Natural killer cell treated with Interleukin-12 subunit alpha and Interleukin-12 subunit beta and Interleukin-15 and Interleukin-18, amount 100 ng/mL, for 72 hours (primary cell): ENCODE data around the gene ZNF688. TPM values are rescaled to one million over a fixed set of nuclear protein-coding genes. Genes with fewer than 3 reads are reported as not detected.
"Not testable (repeated sequence)": the region's sequence is repeated elsewhere in the genome, so short reads cannot be mapped to it uniquely, and the experiment has no call there.

Experiments used
- ATAC-seq, 2 donors: fragments of 150-1000 bp; cut with Tn5 transposase in 1 of 2; sonication (Bioruptor Pico), chemical (Tn5 transposase) in 1 of 2; 2 replicates each; pipeline ENCODE4 v1.10.0; 2021
- DNase-seq: peaks from one replicate; pipeline ENCODE4 v3.0.0; 2022; ENCODE audit warnings: low spot score
- H3K27ac Mint-ChIP-seq, 2 donors: 1 replicate in 1 of 2; 2 replicates in 1 of 2; pipeline ENCODE4 v1.8.0; 2022; ENCODE audit warnings: mixed read lengths in 2 of 2, mild to moderate bottlenecking in 1 of 2, moderate library complexity in 1 of 2
- H3K27me3 Mint-ChIP-seq, 2 donors: 1 replicate in 1 of 2; 2 replicates in 1 of 2; pipeline ENCODE4 v1.8.0; 2022; ENCODE audit warnings: mixed read lengths in 2 of 2
- H3K36me3 Mint-ChIP-seq: one replicate; pipeline ENCODE4 v1.8.0; 2022; ENCODE audit warnings: mixed read lengths
- H3K4me1 Mint-ChIP-seq, 2 donors: 1 replicate in 1 of 2; 2 replicates in 1 of 2; pipeline ENCODE4 v1.8.0; 2022; ENCODE audit warnings: low read depth in 2 of 2, mixed read lengths in 2 of 2, mild to moderate bottlenecking in 1 of 2
- H3K4me3 Mint-ChIP-seq: one replicate; pipeline ENCODE4 v1.8.0; 2022; ENCODE audit warnings: mixed read lengths
- H3K9me3 Mint-ChIP-seq: 2 replicates; pipeline ENCODE4 v1.8.0; 2022; ENCODE audit warnings: mixed read lengths
- total RNA-seq, 2 donors: library from RNA; stranded (reverse); gene quantifications; one replicate each; pipeline ENCODE4 v1.2.3, GENCODE V29; 2022

Gene ZNF688
- total RNA-seq, 2 donors from 2014 or later = 8.3 to 8.9 TPM

DNA sequence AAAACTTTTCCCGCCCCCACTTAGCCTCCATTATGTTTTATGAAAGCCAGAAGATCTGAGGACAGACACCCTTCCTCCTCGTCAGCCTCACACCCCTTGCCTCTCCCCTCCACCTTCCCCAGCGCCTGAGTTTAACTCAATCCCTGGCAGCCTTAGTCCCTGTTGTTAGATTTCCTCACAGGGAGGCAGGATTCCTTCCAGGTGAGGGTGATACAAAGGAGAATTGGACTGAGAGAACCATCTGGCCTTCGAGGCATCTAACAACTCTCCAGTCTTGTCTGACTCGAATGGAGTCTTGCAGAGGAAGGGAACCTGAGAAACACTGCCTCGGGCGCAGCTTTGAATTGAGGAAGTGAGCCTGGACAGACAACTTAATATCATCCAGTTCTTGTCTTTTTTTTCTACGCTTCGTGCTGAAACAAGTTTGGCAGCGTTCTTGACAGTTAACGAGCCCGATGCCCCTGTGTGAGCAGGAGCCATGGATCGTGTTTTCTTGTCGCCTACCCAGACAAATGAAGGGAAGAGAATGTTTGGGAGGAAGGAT is 43.8 kb downstream of the ZNF688 start:
- no peak for ATAC-seq
- Mint-ChIP-seq H3K4me3 (peak overlapping the region; percentile 81), H3K27ac (peak overlapping the region; percentile 79 to 91), H3K4me1 (peaks cover 14 to 31% of the 10 kb centered on the region in 2 donors), H3K9me3 (no peaks in the 10 kb centered on the region), H3K36me3 (no peaks in the 10 kb centered on the region), H3K27me3 (no peaks in the 10 kb centered on the region)
- DNase-seq = no peak

DNA sequence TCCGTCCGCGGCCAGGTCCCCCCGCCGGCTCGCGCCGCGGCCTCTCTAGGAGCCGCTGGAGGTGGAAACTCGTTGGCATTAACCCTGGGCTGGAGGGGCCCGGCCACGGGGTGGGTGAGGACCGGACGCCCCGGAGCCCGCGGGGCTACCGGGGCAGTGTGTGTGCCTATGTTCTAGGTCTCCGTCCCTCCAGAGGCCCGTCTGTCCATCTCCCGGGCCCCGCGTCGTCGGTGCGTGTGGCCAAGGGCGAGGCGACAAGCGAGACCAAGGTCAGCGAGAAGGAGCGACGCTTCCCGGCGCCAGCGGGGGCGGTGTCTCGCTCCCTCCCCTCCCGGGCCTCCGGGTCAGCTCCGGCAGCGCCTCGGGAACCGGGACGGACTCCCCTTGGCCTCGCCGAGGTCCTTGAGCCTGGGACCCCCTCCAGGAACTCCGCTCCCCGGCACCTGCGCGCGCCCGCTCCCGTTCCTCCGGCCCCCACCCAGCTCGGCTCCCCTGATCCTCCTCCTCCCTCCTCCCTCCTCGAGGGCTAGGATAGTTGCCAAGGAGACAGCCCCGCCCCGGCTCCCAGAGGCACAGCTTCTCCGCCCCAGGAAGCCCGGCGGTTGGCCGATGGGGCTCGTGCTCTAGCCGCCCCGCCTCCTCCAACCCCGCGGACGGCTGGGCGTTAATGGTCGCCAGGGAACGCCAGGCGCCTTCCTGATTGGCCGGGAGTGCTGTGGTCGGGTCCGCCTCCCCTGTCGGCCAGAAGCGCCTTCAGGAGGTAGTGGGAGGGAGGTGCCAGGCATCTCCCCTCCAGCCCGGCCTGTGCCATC is 44.5 kb downstream of the ZNF688 start:
- ATAC-seq (peak; percentile 92 to 94), DNase-seq (peak; percentile 99)
- Mint-ChIP-seq H3K27ac (peak overlapping the region; percentile 79 to 91), H3K27me3 (no peaks in the 10 kb centered on the region), H3K4me1 (peaks cover 19 to 34% of the 10 kb centered on the region in 2 donors), H3K4me3 (peak overlapping the region; percentile 81), H3K9me3 (no peaks in the 10 kb centered on the region), H3K36me3 (peaks cover 6% of the 10 kb centered on the region)

DNA sequence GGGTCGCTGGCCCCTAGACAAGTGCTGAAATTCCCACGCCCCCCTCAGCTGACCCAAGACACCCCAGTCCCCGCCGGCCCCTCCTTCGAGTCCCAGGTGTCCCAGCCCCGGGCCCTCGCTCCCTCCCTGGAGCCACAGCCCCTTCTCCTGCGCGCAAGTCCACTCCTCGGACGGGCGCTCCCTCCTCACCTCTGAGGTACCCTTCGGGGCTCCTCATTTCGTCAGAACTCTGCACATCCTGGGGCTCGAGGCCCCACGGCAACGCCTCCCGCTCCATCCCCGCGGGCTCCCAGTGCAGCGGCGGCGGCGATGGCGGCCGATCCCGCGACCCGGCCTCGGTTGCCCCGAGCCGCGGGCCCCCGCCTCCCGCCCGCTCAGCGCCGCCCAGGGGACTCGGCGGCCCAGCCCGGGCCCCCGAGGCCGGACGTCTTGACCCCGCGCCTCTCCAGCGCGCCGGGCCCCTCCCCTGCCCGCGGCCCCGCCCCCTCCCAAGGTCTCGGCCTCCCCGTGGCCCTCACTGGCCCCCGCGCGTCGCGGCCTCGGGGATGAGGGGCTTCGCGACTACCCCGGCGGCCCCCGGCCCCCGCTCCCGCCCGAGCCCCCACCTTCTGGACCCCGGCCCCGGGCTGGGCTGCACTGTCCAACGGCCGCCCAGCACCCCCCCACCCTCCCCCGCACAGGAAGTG is 45.2 kb downstream of the ZNF688 start, which contains the start of gene ZNF768:
TSS of gene ZNF768 (minus strand) at position 430 of the 686 bp plus-strand sequence. CDS start at position 277, 153 bp downstream.
- H3K9me3 Mint-ChIP-seq = no peaks in the 10 kb centered on the region
- peaks cover 21 to 34% of the 10 kb centered on the region in 2 donors for H3K4me1 Mint-ChIP-seq
- H3K4me3 Mint-ChIP-seq = peak within 1 kb of the TSS; percentile 81
- ATAC-seq (peak; percentile 61 to 72), DNase-seq (peak; percentile 75)
- H3K27ac Mint-ChIP-seq = peak within 1 kb of the TSS; percentile 79 to 91
- peaks cover 7% of the 10 kb centered on the region for H3K36me3 Mint-ChIP-seq
- H3K27me3 Mint-ChIP-seq = no peaks in the 10 kb centered on the region

DNA sequence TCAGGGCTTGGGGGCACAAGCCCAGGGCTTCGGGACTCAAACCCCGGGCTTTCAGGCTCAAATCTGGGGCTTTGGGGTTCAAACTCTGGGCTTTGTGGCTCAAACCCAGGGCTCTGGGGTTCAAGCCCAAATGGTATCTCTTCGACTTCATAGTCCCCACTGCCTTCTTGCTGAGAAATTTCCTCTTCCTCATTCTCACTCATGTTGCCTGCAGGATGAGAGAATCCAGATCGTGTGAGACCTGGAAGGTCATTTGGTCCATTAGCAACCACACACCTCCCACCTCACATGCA is 45.7 kb downstream of the ZNF688 start:
- ATAC-seq (no peak), DNase-seq (no peak)
- peaks cover 21 to 30% of the 10 kb centered on the region in 2 donors for H3K4me1 Mint-ChIP-seq
- H3K27me3 Mint-ChIP-seq = no peaks in the 10 kb centered on the region
- H3K36me3 Mint-ChIP-seq = peaks cover 7% of the 10 kb centered on the region
- H3K4me3 Mint-ChIP-seq = peak overlapping the region; percentile 75
- peak overlapping the region in 1 of 2 donors; percentile 60 for H3K27ac Mint-ChIP-seq
- H3K9me3 Mint-ChIP-seq = no peaks in the 10 kb centered on the region

DNA sequence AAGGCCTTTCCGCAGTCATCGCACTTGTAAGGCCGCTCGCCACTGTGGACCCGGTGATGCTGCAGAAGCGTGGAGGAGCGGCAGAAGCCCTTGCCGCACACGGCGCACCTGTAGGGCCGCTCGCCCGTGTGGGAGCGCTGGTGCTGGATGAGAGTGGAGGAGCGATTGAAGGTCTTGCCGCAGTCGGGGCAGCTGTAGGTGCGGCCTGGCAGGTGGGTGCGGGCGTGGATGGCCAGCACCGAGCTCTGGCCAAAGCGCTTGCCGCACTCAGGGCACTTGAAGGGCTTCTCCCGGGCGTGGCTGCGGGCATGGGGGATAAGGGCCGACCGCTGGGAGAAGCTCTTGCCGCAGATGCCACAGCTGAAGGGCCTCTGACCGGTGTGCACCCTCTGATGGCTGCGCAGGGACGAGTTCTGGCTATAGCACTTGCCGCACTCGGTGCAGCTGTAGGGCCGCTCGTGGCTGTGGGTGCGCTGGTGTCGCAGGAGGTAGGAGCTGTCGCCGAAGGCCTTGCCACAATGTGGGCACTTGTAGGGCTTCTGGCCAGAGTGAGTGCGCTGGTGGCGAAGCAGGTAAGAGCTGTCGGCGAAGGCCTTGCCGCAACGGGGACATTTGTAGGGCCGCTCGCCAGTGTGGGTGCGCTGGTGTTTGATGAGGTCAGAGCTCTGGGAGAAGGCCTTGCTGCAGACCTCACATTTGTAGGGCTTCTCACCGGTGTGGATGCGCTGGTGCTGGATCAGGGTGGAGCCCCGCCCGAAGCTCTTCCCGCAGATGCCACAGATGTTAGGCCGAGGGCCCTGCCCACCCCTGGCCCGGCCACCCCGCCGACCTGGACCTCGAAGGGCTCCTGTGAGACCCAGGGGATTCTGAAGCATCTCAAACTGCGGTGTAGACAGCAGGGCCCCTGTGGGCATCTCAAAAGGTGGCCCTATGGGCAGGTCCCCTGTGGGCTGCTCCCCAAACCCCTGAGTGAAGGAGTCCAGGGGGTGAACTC is 46.6 kb downstream of the ZNF688 start:
- Mint-ChIP-seq H3K4me3 (peak overlapping the region; percentile 20), H3K36me3 (peaks cover 11% of the 10 kb centered on the region), H3K27me3 (no peaks in the 10 kb centered on the region), H3K4me1 (peaks cover 16 to 26% of the 10 kb centered on the region in 2 donors), H3K27ac (no peak overlapping the region), H3K9me3 (no peaks in the 10 kb centered on the region)
- no peak for ATAC-seq
- DNase-seq = no peak

DNA sequence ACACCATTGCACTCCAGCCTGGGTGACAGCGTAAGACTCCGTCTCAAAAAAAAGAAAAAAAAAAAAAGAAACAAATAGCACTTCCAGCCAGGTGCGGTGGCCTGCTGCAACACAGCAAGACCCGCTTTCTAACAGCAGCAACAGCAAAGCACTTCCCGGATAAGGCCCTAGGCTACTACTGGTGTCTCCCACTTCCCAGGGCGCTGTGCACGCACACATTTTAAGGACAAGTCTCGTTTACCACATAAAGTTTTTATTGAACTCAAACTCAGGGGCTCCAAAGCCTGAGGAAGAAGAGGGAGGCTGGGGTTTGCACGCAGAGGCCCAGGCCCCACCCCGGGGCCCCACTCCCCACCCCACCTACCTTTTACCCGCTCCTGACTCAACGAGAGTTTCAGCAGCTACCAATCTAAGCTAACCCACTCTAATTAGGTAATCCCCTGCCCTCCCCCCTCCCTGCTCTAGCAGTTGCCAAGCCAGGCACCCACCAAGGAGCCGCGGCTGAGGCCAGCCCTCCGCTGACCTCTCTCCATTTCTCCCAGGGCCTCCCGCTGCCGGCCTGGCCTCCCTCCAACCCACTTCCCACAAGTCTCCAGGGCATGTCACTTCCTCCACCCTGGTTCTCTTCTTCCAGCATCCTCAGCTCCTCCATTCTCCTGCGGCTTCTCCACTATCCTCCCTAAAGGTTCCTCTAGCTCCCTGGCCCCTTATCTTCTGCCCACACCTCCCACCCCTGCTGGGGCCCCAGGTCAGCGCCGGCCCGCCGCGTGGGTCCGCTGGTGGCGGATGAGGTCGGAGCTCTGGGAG is 47.5 kb downstream of the ZNF688 start:
- no peak for ATAC-seq
- Mint-ChIP-seq H3K4me3 (no peak overlapping the region), H3K27me3 (no peaks in the 10 kb centered on the region), H3K4me1 (peaks cover 22 to 32% of the 10 kb centered on the region in 2 donors), H3K27ac (no peak overlapping the region), H3K36me3 (peaks cover 20% of the 10 kb centered on the region), H3K9me3 (no peaks in the 10 kb centered on the region)
- no peak for DNase-seq

DNA sequence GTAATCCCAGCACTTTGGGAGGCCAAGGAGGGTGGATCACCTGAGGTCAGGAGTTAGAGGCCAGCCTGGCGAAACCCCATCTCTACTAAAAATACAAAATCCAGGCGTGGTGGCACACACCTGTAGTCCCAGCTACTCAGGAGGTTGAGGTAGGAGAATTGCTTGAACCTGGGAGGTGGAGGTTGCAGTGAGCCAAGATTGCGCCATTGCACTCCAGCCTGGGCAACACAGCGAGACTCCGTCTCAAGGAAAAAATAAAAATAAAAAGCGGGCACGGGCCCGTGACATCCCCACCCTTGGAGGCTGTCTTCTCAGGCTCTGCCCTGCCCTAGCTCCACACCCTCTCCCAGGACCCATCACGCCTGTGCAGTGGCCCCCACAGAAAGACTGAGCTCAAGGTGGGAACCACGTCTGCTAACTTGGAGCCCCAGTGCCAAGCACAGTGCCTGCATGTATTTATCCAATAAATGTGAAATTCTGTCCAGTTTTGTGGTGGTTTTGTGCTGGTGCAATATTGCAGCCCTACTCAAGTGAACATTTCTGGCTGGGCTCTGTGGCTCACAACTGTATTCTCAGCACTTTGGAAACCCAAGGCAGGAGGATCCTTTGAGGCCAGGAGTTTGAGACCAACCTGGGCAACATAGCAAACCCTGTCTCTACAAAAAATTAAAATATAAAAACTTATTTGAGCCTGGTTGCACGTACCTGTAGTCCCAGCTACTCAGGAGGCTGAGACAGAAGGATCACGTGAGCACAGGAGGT is 48.6 kb downstream of the ZNF688 start:
- H3K9me3 Mint-ChIP-seq, ATAC-seq, H3K4me3 Mint-ChIP-seq, H3K27me3 Mint-ChIP-seq, DNase-seq: not testable (repeated sequence)
- Mint-ChIP-seq H3K4me1 (peaks cover 21 to 27% of the 10 kb centered on the region in 2 donors), H3K27ac (peak overlapping the region; percentile 49 to 55), H3K36me3 (peaks cover 21% of the 10 kb centered on the region)

DNA sequence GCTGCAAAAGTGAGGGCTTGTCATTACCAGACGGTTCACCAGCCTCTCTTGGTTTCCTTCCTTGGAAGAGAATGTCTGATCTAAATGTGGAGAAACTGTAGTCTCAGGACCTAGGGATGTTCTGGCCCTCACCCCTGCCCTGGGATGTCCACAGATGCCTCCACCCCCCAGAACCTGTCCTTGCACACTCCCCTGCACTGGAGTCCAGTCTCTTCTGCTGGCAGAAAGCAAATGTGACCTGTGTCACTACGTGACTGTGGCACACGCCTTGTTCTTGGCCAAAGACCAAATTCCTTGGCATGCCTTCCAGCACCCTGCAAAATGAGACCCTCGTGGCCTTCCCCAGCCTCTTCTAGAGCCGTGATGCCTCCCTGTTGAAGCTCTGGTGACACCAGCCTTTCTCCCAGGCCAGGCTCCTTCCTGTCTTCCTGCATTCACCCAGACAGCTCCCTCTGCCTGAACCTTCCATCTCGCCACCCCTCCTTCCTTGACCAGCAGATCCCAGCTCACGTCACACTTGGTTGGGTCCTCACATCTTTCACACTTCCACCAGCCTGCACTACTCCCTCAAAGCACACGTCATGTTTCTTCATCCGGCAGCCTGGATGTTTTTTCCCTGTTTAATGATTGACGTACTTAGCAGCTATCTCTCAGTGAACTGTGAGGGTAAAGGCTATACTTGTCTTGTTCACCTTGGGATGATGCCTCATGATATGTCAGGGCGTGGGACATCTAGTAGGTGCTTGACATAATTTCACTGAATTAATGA is 49.5 kb downstream of the ZNF688 start:
- ATAC-seq = no peak
- no peaks in the 10 kb centered on the region for H3K27me3 Mint-ChIP-seq
- peak overlapping the region; percentile 49 to 55 for H3K27ac Mint-ChIP-seq
- no peaks in the 10 kb centered on the region for H3K9me3 Mint-ChIP-seq
- no peak for DNase-seq
- peaks cover 13 to 21% of the 10 kb centered on the region in 2 donors for H3K4me1 Mint-ChIP-seq
- no peak overlapping the region for H3K4me3 Mint-ChIP-seq
- H3K36me3 Mint-ChIP-seq = peaks cover 21% of the 10 kb centered on the region

DNA sequence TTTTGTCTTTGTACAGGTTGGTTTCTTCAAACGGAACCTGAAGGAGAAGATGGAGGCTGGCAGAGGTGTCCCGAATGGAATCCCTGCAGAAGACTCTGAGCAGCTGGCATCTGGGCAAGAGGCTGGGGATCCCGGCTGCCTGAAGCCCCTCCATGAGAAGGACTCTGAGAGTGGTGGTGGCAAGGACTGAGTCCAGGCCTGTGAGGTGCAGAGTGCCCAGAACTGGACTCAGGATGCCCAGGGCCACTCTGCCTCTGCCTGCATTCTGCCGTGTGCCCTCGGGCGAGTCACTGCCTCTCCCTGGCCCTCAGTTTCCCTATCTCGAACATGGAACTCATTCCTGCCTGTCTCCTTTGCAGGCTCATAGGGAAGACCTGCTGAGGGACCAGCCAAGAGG is 50.0 kb downstream of the ZNF688 start:
- H3K4me3 Mint-ChIP-seq = no peak overlapping the region
- H3K4me1 Mint-ChIP-seq = peaks cover 13 to 24% of the 10 kb centered on the region in 2 donors
- H3K36me3 Mint-ChIP-seq = peaks cover 21% of the 10 kb centered on the region
- no peaks in the 10 kb centered on the region for H3K9me3 Mint-ChIP-seq
- no peaks in the 10 kb centered on the region for H3K27me3 Mint-ChIP-seq
- no peak for DNase-seq
- ATAC-seq = no peak
- no peak overlapping the region for H3K27ac Mint-ChIP-seq
